GM23338 (cell line): ENCODE results near the gene LLGL1. TPM values are rescaled to one million over a fixed set of nuclear protein-coding genes. Genes with fewer than 3 reads are reported as not detected.

Source experiments
- ATAC-seq: fragments of 200-7000 bp; cut with Tn5 transposase; 3 replicates; pipeline ENCODE4 v1.9.1; 2020
- DNase-seq: peaks from one replicate; pipeline ENCODE4 v3.0.0-alpha.2; 2015; ENCODE audit warnings: low spot score
- H2AFZ ChIP-seq: fragments of 200-600 bp; sonication (generic); 2 replicates; pipeline ENCODE4 v1.8.0; 2016; ENCODE audit warnings: antibody characterized with exemption, mild to moderate bottlenecking, moderate library complexity
- H3F3A ChIP-seq: fragments of 200-600 bp; sonication (generic); replicated peaks from 2 replicates; pipeline ENCODE4 v1.8.0; 2017; ENCODE audit warnings: antibody characterized with exemption, mixed run types, low read depth
- H3K27ac ChIP-seq: fragments of 200-600 bp; sonication (generic); 2 replicates; pipeline ENCODE4 v1.6.1; 2016; ENCODE audit warnings: low read depth
- H3K27me3 ChIP-seq: fragments of 200-600 bp; sonication (generic); 2 replicates; pipeline ENCODE4 v1.8.0; 2016; ENCODE audit warnings: mild to moderate bottlenecking, mixed run types, moderate library complexity; ENCODE audit not compliant: insufficient read depth
- H3K36me3 ChIP-seq: fragments of 200-600 bp; sonication (generic); 2 replicates; pipeline ENCODE4 v1.8.0; 2016; ENCODE audit warnings: mild to moderate bottlenecking; ENCODE audit not compliant: insufficient read depth
- H3K4me1 ChIP-seq: fragments of 200-600 bp; sonication (generic); 2 replicates; pipeline ENCODE4 v1.8.0; 2016; ENCODE audit warnings: mild to moderate bottlenecking, moderate library complexity; ENCODE audit not compliant: insufficient read depth
- H3K4me2 ChIP-seq: fragments of 200-600 bp; sonication (generic); 2 replicates; pipeline ENCODE4 v1.7.1; 2017; ENCODE audit warnings: mixed run types
- H3K4me3 ChIP-seq: fragments of 200-600 bp; sonication (generic); 2 replicates; pipeline ENCODE4 v1.6.1; 2016; ENCODE audit warnings: mixed run types
- H3K79me2 ChIP-seq: fragments of 200-600 bp; sonication (generic); replicated peaks from 2 replicates; pipeline ENCODE4 v1.8.0; 2017; ENCODE audit warnings: mild to moderate bottlenecking; ENCODE audit not compliant: insufficient read depth
- H3K9me2 ChIP-seq: fragments of 200-600 bp; sonication (generic); 2 replicates; pipeline ENCODE4 v1.8.0; 2017; ENCODE audit not compliant: insufficient read depth
- H4K20me1 ChIP-seq: fragments of 200-600 bp; sonication (generic); replicated peaks from 2 replicates; pipeline ENCODE4 v1.8.0; 2017; ENCODE audit warnings: mild to moderate bottlenecking; ENCODE audit not compliant: insufficient read depth
- H3K27ac Mint-ChIP-seq: 2 replicates; pipeline ENCODE4 v1.8.0; 2020; ENCODE audit warnings: inconsistent platforms, mild to moderate bottlenecking, moderate library complexity, mixed read lengths
- H3K27me3 Mint-ChIP-seq: 3 replicates; pipeline ENCODE4 v1.8.0; 2022; ENCODE audit warnings: low read depth, mild to moderate bottlenecking, moderate library complexity, mixed read lengths, inconsistent platforms; ENCODE audit not compliant: insufficient read depth, poor library complexity
- H3K36me3 Mint-ChIP-seq: 3 replicates; pipeline ENCODE4 v1.8.0; 2021; ENCODE audit warnings: low read depth, mild to moderate bottlenecking, inconsistent platforms, moderate library complexity, mixed read lengths
- H3K4me1 Mint-ChIP-seq: 3 replicates; pipeline ENCODE4 v1.8.0; 2020; ENCODE audit warnings: mild to moderate bottlenecking, inconsistent platforms, mixed read lengths
- H3K4me3 Mint-ChIP-seq: 3 replicates; pipeline ENCODE4 v1.8.0; 2021; ENCODE audit warnings: moderate library complexity, mild to moderate bottlenecking, inconsistent platforms, mixed read lengths
- H3K9me3 Mint-ChIP-seq: 3 replicates; pipeline ENCODE4 v1.8.0; 2020; ENCODE audit warnings: moderate library complexity, mild to moderate bottlenecking, inconsistent platforms, mixed read lengths
- CREB1 ChIP-seq: fragments of 250-450 bp; sonication (Bioruptor Pico); IDR thresholded peaks from 2 replicates; pipeline ENCODE4 v1.5.0; 2020; ENCODE audit warnings: low read depth, mild to moderate bottlenecking, moderate library complexity
- CTCF ChIP-seq, 2 experiments: fragments of 200-600 bp in 1 of 2; sonication (generic) in 1 of 2; conservative IDR thresholded peaks; 2 replicates each; pipeline versions ENCODE4 v1.5.1 to v1.6.1; 2016 to 2017; ENCODE audit warnings: antibody characterized with exemption in 2 of 2, low read depth in 2 of 2, mild to moderate bottlenecking in 2 of 2, moderate library complexity in 1 of 2
- ETS1 ChIP-seq: IDR thresholded peaks from 2 replicates; pipeline ENCODE4 v1.6.1; 2016; ENCODE audit warnings: antibody characterized with exemption
- EZH2 ChIP-seq: fragments of 200-600 bp; sonication (generic); IDR thresholded peaks from one replicate; pipeline ENCODE4 v1.8.0; 2017; ENCODE audit warnings: antibody characterized with exemption, mild to moderate bottlenecking, low read depth; ENCODE audit not compliant: unreplicated experiment
- JUNB ChIP-seq: IDR thresholded peaks from one replicate; pipeline ENCODE4 v1.6.1; 2016; ENCODE audit warnings: antibody characterized with exemption; ENCODE audit not compliant: unreplicated experiment
- NANOG ChIP-seq: IDR thresholded peaks from 2 replicates; pipeline ENCODE4 v1.6.1; 2016; ENCODE audit warnings: antibody characterized with exemption, borderline replicate concordance
- STAT1 ChIP-seq: IDR thresholded peaks from one replicate; pipeline ENCODE4 v1.6.1; 2016; ENCODE audit warnings: antibody characterized with exemption; ENCODE audit not compliant: unreplicated experiment
- ZNF114 ChIP-seq: fragments of 250-450 bp; sonication (Bioruptor Pico); IDR thresholded peaks from 2 replicates; pipeline ENCODE4 v1.5.0; 2020; ENCODE audit warnings: mild to moderate bottlenecking, moderate library complexity
- polyA plus RNA-seq: library from polyadenylated mRNA; unstranded; fragments of >200 nt; fragmentation: Nextera tagmentation; extraction: Ambion mirVana; gene quantifications from 2 replicates; pipeline ENCODE4 v1.2.1, GENCODE V29; 2016
- total RNA-seq: library from RNA; depleted of rRNA; stranded (reverse); fragments of >200 nt; shearing (Covaris generic); gene quantifications from 2 replicates; pipeline ENCODE4 v1.2.3, GENCODE V29; 2014
- TF ChIP-seq, protein P1 (sequence below): IDR thresholded peaks from one replicate; pipeline ENCODE4 v1.6.1; 2018; ENCODE audit warnings: antibody characterized with exemption; ENCODE audit not compliant: unreplicated experiment

Gene LLGL1
- total and polyA plus RNA-seq, 2 experiments from 2014 or later: 5.9 to 129 TPM

GRCh38 chr17:18233803-18234518 lies 8.5 kb downstream of the LLGL1 start:
- H3K4me1 Mint-ChIP-seq: peaks cover 4% of the 10 kb centered on the region; the same call in 1 of the 3 replicates

GRCh38 chr17:18234853-18235380 lies 9.5 kb downstream of the LLGL1 start:
- ATAC-seq (no peak), DNase-seq (no peak)
- H3K27ac Mint-ChIP-seq: no peak overlapping the region; the same call in 1 of the 2 replicates
- Histone ChIP-seq H2AFZ (no peak overlapping the region), H3K4me2 (no peak overlapping the region), H3F3A (no peaks in the 10 kb centered on the region), H4K20me1 (no peaks in the 10 kb centered on the region; the same call in 1 of the 2 replicates), H3K27me3 (no peaks in the 10 kb centered on the region), H3K36me3 (0 out of 2 replicates have a peak, but pooled peaks cover 3% of the 10 kb centered on the region), H3K9me2 (no peaks in the 10 kb centered on the region), H3K27ac (no peak overlapping the region), H3K4me3 (no peak overlapping the region), H3K79me2 (peaks cover 19% of the 10 kb centered on the region), H3K4me1 (no peaks in the 10 kb centered on the region)
- H3K4me3 Mint-ChIP-seq: no peak overlapping the region
- peaks cover 4% of the 10 kb centered on the region; the same call in 1 of the 3 replicates for H3K4me1 Mint-ChIP-seq
- H3K27me3 Mint-ChIP-seq: peaks cover 4% of the 10 kb centered on the region
- no peaks in the 10 kb centered on the region for H3K9me3 Mint-ChIP-seq
- peaks cover 39% of the 10 kb centered on the region for H3K36me3 Mint-ChIP-seq
- TF ChIP-seq, protein P1, sequence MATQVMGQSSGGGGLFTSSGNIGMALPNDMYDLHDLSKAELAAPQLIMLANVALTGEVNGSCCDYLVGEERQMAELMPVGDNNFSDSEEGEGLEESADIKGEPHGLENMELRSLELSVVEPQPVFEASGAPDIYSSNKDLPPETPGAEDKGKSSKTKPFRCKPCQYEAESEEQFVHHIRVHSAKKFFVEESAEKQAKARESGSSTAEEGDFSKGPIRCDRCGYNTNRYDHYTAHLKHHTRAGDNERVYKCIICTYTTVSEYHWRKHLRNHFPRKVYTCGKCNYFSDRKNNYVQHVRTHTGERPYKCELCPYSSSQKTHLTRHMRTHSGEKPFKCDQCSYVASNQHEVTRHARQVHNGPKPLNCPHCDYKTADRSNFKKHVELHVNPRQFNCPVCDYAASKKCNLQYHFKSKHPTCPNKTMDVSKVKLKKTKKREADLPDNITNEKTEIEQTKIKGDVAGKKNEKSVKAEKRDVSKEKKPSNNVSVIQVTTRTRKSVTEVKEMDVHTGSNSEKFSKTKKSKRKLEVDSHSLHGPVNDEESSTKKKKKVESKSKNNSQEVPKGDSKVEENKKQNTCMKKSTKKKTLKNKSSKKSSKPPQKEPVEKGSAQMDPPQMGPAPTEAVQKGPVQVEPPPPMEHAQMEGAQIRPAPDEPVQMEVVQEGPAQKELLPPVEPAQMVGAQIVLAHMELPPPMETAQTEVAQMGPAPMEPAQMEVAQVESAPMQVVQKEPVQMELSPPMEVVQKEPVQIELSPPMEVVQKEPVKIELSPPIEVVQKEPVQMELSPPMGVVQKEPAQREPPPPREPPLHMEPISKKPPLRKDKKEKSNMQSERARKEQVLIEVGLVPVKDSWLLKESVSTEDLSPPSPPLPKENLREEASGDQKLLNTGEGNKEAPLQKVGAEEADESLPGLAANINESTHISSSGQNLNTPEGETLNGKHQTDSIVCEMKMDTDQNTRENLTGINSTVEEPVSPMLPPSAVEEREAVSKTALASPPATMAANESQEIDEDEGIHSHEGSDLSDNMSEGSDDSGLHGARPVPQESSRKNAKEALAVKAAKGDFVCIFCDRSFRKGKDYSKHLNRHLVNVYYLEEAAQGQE: no peak
- TF ChIP-seq CREB1 (CRISPR knock-in tag): no peak
- no peak for TF ChIP-seq STAT1
- no peak for TF ChIP-seq EZH2
- TF ChIP-seq ZNF114 (CRISPR knock-in tag): no peak
- no peak for TF ChIP-seq ETS1
- no peak for TF ChIP-seq JUNB
- TF ChIP-seq NANOG: no peak

More at GRCh38 chr17:18233803-18234518, 8.5 kb downstream of the LLGL1 start:
- no peaks in the 10 kb centered on the region for H3K9me2 ChIP-seq
- H3K27ac ChIP-seq: no peak overlapping the region
- H2AFZ ChIP-seq: no peak overlapping the region
- no peak for TF ChIP-seq CREB1 (CRISPR knock-in tag)
- TF ChIP-seq CTCF (conservative IDR thresholded peaks at IDR 0.05; ENCODE audit: low read depth in 2 of 2): no peak
- TF ChIP-seq STAT1: no peak
- TF ChIP-seq ZNF114 (CRISPR knock-in tag): no peak
- no peak for TF ChIP-seq NANOG
- no peak for TF ChIP-seq ETS1
- no peaks in the 10 kb centered on the region for H3K27me3 ChIP-seq
- H3K4me3 ChIP-seq: no peak overlapping the region
- H3K4me1 ChIP-seq: no peaks in the 10 kb centered on the region
- H3K27ac Mint-ChIP-seq: no peak overlapping the region
- H3K36me3 ChIP-seq: 0 out of 2 replicates have a peak, but pooled peaks cover 3% of the 10 kb centered on the region
- H4K20me1 ChIP-seq: peaks cover 4% of the 10 kb centered on the region
- peaks cover 32% of the 10 kb centered on the region for H3K36me3 Mint-ChIP-seq
- H3K9me3 Mint-ChIP-seq: no peaks in the 10 kb centered on the region
- no peak for DNase-seq
- no peak for ATAC-seq
- H3F3A ChIP-seq: no peaks in the 10 kb centered on the region
- peaks cover 3% of the 10 kb centered on the region for H3K27me3 Mint-ChIP-seq
- no peak overlapping the region for H3K4me3 Mint-ChIP-seq
- no peak overlapping the region for H3K4me2 ChIP-seq
- peaks cover 27% of the 10 kb centered on the region for H3K79me2 ChIP-seq
